ENCODE data around the gene POLR2A. TPM values are rescaled to one million over a fixed set of nuclear protein-coding genes. Genes with fewer than 3 reads are reported as not detected.
A peak's percentile ranks its signal among the peaks of the same experiment; 100 is the strongest.

POLR2A gene
- total RNA-seq, 2 donors from 2014 or later = 129 to 189 TPM

DNA sequence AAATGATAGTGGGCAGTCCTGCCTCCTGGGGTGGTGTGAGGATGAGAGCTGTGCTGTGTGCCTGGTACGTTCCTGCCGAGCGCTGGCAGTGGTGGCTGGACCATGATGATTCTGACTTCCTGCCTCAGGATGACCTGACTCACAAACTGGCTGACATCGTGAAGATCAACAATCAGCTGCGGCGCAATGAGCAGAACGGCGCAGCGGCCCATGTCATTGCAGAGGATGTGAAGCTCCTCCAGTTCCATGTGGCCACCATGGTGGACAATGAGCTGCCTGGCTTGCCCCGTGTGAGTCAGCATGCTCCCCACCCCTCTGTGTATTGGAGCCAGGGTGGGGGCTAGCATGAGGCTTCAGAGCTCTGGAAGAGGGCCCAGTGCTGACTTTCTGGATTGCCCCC, 13.1 kb downstream of the POLR2A start:
- TF ChIP-seq, protein P1, sequence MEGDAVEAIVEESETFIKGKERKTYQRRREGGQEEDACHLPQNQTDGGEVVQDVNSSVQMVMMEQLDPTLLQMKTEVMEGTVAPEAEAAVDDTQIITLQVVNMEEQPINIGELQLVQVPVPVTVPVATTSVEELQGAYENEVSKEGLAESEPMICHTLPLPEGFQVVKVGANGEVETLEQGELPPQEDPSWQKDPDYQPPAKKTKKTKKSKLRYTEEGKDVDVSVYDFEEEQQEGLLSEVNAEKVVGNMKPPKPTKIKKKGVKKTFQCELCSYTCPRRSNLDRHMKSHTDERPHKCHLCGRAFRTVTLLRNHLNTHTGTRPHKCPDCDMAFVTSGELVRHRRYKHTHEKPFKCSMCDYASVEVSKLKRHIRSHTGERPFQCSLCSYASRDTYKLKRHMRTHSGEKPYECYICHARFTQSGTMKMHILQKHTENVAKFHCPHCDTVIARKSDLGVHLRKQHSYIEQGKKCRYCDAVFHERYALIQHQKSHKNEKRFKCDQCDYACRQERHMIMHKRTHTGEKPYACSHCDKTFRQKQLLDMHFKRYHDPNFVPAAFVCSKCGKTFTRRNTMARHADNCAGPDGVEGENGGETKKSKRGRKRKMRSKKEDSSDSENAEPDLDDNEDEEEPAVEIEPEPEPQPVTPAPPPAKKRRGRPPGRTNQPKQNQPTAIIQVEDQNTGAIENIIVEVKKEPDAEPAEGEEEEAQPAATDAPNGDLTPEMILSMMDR (conservative IDR thresholded peaks at IDR 0.05) = no peak
- WGBS, 2 experiments (ENCODE audit: insufficient coverage in 1 of 2, insufficient read length in 1 of 2) = 95 to 97% methylated on average over 9 to 10 of the region's 10 CpGs
- Histone ChIP-seq H3K27me3 (ENCODE audit: control insufficient read depth, insufficient read depth, low read length, poor library complexity, severe bottlenecking) (no peaks in the 10 kb centered on the region), H3K27ac (ENCODE audit: low read depth, low read length) (no peak overlapping the region), H3K4me3 (ENCODE audit: low read length) (no peak overlapping the region), H3K9me3 (ENCODE audit: control insufficient read depth, low read length) (no peaks in the 10 kb centered on the region), H3K36me3 (ENCODE audit: control insufficient read depth, insufficient read depth, low read length) (peaks cover 74% of the 10 kb centered on the region), H3K4me1 (ENCODE audit: control insufficient read depth, insufficient read depth, low read length) (no peaks in the 10 kb centered on the region), H3K9ac (ENCODE audit: extremely low read depth, low read length, poor library complexity, severe bottlenecking) (no peak overlapping the region)
- no peak overlapping the region for H3K4me3 Mint-ChIP-seq
- H3K27ac Mint-ChIP-seq = peak overlapping the region; percentile 75
- H3K9me3 Mint-ChIP-seq = no peaks in the 10 kb centered on the region
- DNase-seq = no peak
- H3K4me1 Mint-ChIP-seq = no peaks in the 10 kb centered on the region
- H3K36me3 Mint-ChIP-seq (ENCODE audit: low read depth) = peaks cover 81% of the 10 kb centered on the region
- H3K27me3 Mint-ChIP-seq (ENCODE audit: insufficient read depth) = no peaks in the 10 kb centered on the region

DNA sequence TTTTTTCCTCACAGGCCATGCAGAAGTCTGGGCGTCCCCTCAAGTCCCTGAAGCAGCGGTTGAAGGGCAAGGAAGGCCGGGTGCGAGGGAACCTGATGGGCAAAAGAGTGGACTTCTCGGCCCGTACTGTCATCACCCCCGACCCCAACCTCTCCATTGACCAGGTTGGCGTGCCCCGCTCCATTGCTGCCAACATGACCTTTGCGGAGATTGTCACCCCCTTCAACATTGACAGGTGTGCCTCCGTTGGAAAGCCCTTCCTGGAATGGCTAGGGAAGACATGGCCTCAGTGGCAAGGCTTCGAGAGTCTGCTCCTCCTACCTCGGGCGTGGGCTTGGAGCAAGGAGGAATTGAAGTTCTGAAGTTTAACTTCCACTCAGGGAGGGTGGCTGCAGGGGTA, 13.5 kb downstream of the POLR2A start:
- WGBS, 2 experiments (ENCODE audit: insufficient coverage in 1 of 2, insufficient read length in 1 of 2) = 97 to 98% methylated on average over 12 to 14 of the region's 14 CpGs
- Histone ChIP-seq H3K36me3 (ENCODE audit: control insufficient read depth, insufficient read depth, low read length) (peaks cover 76% of the 10 kb centered on the region), H3K4me1 (ENCODE audit: control insufficient read depth, insufficient read depth, low read length) (no peaks in the 10 kb centered on the region), H3K27ac (ENCODE audit: low read depth, low read length) (no peak overlapping the region), H3K27me3 (ENCODE audit: control insufficient read depth, insufficient read depth, low read length, poor library complexity, severe bottlenecking) (no peaks in the 10 kb centered on the region), H3K9ac (ENCODE audit: extremely low read depth, low read length, poor library complexity, severe bottlenecking) (no peak overlapping the region), H3K4me3 (ENCODE audit: low read length) (no peak overlapping the region), H3K9me3 (ENCODE audit: control insufficient read depth, low read length) (no peaks in the 10 kb centered on the region)
- Mint-ChIP-seq H3K27ac (no peak overlapping the region), H3K9me3 (no peaks in the 10 kb centered on the region), H3K36me3 (ENCODE audit: low read depth) (peaks cover 82% of the 10 kb centered on the region), H3K4me1 (no peaks in the 10 kb centered on the region), H3K27me3 (ENCODE audit: insufficient read depth) (no peaks in the 10 kb centered on the region), H3K4me3 (no peak overlapping the region)
- TF ChIP-seq, protein P1 (conservative IDR thresholded peaks at IDR 0.05) = no peak
- no peak for DNase-seq

DNA sequence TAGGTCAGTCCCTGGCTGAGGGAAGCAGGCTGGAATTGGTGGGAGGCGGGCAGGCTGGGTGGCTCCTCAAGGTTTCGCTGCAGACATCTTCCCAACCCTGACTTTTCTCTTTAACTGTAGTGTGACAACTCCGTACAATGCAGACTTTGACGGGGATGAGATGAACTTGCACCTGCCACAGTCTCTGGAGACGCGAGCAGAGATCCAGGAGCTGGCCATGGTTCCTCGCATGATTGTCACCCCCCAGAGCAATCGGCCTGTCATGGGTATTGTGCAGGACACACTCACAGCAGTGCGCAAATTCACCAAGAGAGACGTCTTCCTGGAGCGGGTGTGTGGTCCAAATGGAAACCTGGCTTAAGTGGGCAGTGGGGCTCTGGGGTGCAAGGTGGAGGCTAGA, 15.0 kb downstream of the POLR2A start:
- Histone ChIP-seq H3K27me3 (ENCODE audit: control insufficient read depth, insufficient read depth, low read length, poor library complexity, severe bottlenecking) (no peaks in the 10 kb centered on the region), H3K36me3 (ENCODE audit: control insufficient read depth, insufficient read depth, low read length) (peaks cover 87% of the 10 kb centered on the region), H3K4me3 (ENCODE audit: low read length) (no peak overlapping the region), H3K27ac (ENCODE audit: low read depth, low read length) (no peak overlapping the region), H3K4me1 (ENCODE audit: control insufficient read depth, insufficient read depth, low read length) (no peaks in the 10 kb centered on the region), H3K9me3 (ENCODE audit: control insufficient read depth, low read length) (no peaks in the 10 kb centered on the region), H3K9ac (ENCODE audit: extremely low read depth, low read length, poor library complexity, severe bottlenecking) (no peak overlapping the region)
- Mint-ChIP-seq H3K27ac (no peak overlapping the region), H3K4me1 (no peaks in the 10 kb centered on the region), H3K27me3 (ENCODE audit: insufficient read depth) (no peaks in the 10 kb centered on the region), H3K36me3 (ENCODE audit: low read depth) (peaks cover 83% of the 10 kb centered on the region), H3K9me3 (no peaks in the 10 kb centered on the region), H3K4me3 (no peak overlapping the region)
- TF ChIP-seq, protein P1 (conservative IDR thresholded peaks at IDR 0.05) = no peak
- no peak for DNase-seq
- 92% methylated on average over 10 to 11 of the region's 11 CpGs for WGBS, 2 experiments (ENCODE audit: insufficient coverage in 1 of 2, insufficient read length in 1 of 2)

Measured in endodermal cell (in vitro differentiated cells).